Islet of Langerhans (tissue), 1 donor: ENCODE measurements around the gene NAP1L2.
"Not testable (repeated sequence)": the region's sequence is repeated elsewhere in the genome, so short reads cannot be mapped to it uniquely, and the experiment has no call there.

Experiments
- FAIRE-seq: peaks from one replicate; lab custom pipeline; 2011; peaks lifted over from hg19 to GRCh38; lab: Jason Lieb, UNC

The NAP1L2 gene

DNA sequence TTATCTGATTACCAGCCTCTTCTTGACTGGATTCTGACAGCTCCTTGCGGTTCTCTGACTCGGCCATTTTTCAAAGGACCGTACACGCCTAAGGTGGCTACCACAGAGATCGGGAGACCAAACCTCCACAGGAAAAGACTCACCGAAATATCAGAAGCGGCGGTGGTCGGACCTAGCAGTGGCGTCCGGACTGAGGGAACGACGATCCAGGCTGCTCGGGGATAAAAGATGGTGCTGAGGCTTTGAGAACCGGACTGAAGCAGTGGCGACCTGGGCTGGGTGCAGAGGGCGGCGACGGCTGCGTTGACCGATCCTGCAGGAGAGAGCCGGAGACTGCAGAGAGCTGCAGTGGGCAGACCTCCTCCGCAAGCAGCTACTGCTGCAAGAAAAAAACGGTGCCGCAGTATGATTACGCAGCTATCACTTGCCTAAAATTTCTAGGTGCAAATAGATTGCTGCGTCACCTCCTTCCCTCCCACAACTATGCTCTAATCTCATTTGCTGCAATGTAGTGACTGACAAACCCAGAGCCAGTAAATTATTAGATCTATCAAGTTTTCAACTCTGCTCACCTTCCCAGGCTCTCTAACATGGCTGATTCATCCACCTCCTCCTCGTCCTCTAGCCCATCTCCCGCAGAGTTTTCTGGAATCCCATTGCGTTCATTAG lies at the start of gene NAP1L2:
NAP1L2 (minus strand) TSS at position 426 of the 669 bp plus-strand sequence; CDS start at position 67, 359 bp downstream.
- FAIRE-seq, result peak; percentile 99

DNA sequence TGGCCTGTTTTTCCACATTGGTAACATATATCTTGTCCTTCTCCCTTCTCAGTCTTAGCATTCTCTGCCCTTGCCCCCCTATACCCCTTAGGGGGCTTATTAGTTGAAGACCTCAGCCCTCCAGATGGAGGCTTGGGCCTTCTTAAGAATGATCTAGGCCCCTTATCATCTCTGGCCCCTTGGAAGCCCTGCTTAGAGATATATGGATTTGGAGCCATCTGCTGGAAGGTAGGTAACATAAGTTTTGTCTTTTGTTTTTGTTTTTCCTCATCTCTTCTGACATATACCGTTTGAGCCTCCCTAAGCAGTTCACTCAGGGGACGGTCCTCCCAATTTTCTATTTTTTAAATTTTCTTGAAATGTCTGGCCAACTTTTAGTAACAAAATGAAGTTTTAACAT lies 48.3 kb upstream of the NAP1L2 start:
- FAIRE-seq, result no peak

DNA sequence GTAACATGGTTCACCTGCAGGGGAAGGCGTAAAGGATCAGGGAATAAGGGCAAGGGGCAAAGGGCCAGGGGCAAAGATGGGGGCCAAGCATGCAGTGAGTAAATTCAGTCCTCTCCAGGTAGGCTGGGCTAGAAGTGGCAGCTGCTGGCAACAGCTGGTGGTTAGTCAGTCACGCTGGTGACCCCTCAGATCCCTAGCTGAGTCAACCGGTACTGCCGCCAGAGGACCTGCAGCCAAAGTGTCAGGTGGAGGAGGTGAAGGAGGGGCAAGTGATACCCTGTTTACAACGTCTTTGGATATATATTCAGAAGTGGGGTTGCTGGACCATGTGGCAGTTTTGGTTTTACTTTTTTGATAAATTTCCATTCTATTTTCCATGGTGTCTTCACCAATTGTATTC lies 24.6 kb upstream of the NAP1L2 start:
- no peak for FAIRE-seq

- peak; percentile 90 for FAIRE-seq
These were observed 3.0 kb upstream of the NAP1L2 start for GRCh38 chrX:73217621-73218020.

DNA sequence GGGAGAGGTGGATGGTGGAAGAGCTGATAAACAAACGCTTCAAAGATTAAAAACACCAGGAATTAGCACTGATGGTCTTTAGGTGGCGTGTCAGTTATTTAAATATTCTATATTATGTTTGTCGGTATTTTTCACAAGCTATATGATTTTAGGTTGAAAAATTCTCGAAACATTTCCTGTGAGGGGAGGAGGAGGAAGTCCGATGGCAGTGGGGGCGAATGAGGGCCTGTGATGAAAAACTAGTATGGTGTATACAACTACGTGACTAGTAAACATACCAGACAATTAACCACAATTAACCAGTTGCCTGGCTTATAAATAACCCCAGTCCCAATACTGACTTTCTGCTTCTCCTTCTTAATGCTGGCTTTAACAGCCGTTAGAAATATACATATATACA lies 595 bp upstream of the NAP1L2 start:
- FAIRE-seq, result no peak

DNA sequence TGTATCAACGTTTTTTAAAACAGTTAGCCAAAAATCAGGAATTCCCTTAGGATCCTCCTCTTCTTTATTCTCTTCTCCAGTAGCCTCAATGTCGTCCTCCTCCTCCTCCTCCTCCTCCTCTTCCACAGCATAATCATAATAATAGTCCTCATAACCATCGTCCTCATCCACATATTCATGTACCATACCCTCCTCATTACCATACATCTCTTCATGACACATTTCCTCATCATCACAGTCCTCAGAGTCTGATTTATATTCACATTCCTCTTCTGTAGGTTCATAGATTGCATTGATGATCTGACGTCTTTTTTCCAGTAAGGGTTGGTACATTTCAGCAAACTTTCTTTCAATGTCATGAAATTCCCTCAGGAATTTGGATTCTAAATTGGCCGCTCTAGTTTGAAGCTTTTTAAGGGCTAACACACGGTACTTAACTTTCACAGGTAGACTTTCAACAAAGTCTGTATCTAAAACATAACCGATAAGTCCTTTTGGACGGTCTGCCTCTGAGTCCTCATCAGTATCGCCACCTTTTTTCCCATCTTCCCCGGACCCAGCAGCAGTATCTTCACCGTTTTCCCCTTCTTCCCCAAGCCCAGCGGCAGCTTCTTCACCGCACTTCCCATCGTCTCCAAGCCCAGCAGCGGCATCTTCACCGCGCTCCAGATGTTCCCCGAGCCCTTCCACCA lies 771 bp downstream of the NAP1L2 start:
- FAIRE-seq, result no peak

GRCh38 chrX:73206366-73206765 lies 8.3 kb downstream of the NAP1L2 start:
- no peak for FAIRE-seq

GRCh38 chrX:73182502-73183114 lies 32.0 kb downstream of the NAP1L2 start:
- FAIRE-seq, result no peak

GRCh38 chrX:73168945-73169344 lies 45.7 kb downstream of the NAP1L2 start:
- not testable (repeated sequence) for FAIRE-seq
